ENCODE results near the gene RPL7L1.

The RPL7L1 gene

DNA sequence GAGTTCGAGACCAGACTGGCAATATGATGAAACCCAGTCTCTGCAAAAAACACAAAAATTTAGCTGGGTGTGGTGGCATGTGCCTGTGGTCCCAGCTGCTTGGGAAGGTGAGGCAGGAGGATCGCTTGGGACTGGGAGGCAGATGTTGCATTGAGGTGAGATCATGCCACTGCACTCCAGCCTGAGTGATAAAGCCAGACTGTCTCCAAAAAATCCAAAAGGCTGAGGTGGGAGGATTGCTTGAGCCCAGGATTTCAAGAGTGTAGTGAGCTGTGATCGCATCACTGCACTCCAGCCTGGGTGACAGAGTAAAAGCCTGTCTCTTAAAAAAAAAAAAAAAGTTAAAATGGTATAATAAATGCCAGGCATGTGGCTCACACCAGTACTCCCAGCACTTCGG, 35.1 kb downstream of the RPL7L1 start:
- TF ChIP-seq, protein P1, sequence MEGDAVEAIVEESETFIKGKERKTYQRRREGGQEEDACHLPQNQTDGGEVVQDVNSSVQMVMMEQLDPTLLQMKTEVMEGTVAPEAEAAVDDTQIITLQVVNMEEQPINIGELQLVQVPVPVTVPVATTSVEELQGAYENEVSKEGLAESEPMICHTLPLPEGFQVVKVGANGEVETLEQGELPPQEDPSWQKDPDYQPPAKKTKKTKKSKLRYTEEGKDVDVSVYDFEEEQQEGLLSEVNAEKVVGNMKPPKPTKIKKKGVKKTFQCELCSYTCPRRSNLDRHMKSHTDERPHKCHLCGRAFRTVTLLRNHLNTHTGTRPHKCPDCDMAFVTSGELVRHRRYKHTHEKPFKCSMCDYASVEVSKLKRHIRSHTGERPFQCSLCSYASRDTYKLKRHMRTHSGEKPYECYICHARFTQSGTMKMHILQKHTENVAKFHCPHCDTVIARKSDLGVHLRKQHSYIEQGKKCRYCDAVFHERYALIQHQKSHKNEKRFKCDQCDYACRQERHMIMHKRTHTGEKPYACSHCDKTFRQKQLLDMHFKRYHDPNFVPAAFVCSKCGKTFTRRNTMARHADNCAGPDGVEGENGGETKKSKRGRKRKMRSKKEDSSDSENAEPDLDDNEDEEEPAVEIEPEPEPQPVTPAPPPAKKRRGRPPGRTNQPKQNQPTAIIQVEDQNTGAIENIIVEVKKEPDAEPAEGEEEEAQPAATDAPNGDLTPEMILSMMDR (conservative IDR thresholded peaks at IDR 0.05; ENCODE audit: low read depth): no peak
- ChIA-PET POLR2A (ENCODE audit: low non-redundant PET) (no interaction called here), CTCF (interaction anchor here (0.6 kb wide), 2 partner anchors 15 to 1405 kb away, joined by 3 read pairs; no protein-coding TSS in a partner anchor)
- H3K27ac ChIP-seq: no peak overlapping the region
- DNase-seq (ENCODE audit: low spot score): no peak

DNA sequence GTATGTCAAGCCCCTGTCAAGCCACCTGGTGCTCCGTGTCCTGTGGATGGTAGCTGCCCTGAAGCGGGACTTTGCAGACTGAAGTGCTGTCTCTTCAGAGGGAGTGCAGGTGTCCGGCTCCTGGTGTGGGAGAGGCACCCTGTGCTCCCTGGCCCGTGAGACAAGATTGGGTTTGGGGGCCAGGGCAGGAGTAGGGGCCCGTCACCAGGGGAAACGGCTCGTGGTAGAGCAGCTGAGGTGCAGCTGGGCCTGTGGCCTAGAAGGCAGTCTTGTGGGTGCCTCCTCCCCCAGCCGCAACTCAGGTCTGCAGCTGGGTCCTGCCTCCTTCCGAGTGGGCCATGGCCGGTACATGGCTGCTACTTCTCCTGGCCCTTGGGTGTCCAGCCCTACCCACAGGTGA, 36.3 kb downstream of the RPL7L1 start, which contains the start of gene PTCRA:
Gene PTCRA, plus strand, starts transcription at position 322 of the 400 bp plus-strand sequence. Its CDS starts 17 bp downstream, at position 339.
- ChIA-PET CTCF (interaction anchor here (0.7 kb wide), 1 partner anchor 618 kb away, joined by 4 read pairs; no protein-coding TSS in a partner anchor), POLR2A (ENCODE audit: low non-redundant PET) (no interaction called here)
- no peak for DNase-seq (ENCODE audit: low spot score)
- H3K27ac ChIP-seq: no peak within 1 kb of the TSS
- TF ChIP-seq, protein P1 (conservative IDR thresholded peaks at IDR 0.05; ENCODE audit: low read depth): no peak

DNA sequence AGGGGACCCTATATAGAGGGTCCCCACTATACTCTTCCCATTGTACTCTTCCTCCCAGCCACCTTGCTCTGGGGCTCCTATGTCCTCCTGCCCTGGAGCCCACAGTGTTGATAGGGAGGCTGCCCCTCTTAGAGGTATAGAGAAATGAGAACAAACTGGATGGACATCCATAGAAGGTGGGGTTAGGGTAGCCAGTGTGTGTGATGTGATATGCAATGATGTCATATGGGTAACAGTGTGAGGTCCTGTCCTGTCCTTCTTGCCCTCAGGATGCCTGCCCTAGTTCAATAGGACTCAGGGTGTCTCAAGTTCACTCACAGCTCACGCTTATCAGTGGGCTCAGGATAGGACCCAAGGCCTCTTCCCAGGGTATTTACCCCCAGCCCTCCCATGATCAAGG, 36.9 kb downstream of the RPL7L1 start:
- DNase-seq (ENCODE audit: low spot score): no peak
- ChIA-PET POLR2A (ENCODE audit: low non-redundant PET) (no interaction called here), CTCF (no interaction called here)
- TF ChIP-seq, protein P1 (conservative IDR thresholded peaks at IDR 0.05; ENCODE audit: low read depth): no peak
- no peak overlapping the region for H3K27ac ChIP-seq

DNA sequence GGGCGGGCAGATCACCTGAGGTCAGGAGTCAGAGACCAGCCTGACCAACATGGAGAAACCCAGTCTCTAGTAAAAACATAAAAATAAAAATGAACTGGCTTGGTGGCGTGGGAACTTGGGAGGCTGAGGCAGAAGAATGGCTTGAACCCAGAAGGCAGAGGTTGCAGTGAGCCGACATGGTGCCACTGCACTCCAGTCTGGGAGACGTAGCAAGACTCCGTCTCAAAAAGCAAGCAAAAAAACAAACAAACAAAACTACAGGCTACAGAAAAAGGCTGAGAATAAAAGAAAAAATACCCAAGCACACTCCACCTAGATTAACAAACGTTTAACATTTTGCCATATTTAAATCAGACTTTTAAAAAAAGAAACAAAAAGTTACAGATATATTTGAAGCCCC, 42.4 kb downstream of the RPL7L1 start:
- ChIA-PET POLR2A (ENCODE audit: low non-redundant PET) (no interaction called here), CTCF (interaction anchor here (0.6 kb wide), 1 partner anchor 27 kb away, joined by 3 read pairs; no protein-coding TSS in a partner anchor)
- DNase-seq (ENCODE audit: low spot score): no peak
- no peak overlapping the region for H3K27ac ChIP-seq
- TF ChIP-seq, protein P1 (conservative IDR thresholded peaks at IDR 0.05; ENCODE audit: low read depth): no peak

DNA sequence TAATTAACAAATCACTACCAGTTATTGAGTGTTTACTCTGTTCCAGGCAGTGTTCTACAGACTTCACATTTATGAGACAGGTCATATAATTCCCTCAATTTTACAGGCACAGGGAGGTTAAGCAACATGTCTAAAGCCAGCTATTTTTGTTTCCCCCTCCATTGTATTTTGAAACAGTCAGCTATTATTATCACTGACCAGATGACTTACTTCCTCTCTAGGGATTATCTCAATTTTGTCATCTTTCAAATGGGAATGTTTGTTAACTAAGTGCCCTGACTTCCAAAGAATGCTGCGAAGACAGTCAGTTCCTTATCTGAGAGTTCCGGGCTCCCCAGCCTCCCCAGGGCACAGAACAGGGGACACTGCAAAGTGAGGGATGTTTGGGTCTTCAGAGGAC, 44.2 kb downstream of the RPL7L1 start:
- ChIA-PET POLR2A (ENCODE audit: low non-redundant PET) (no interaction called here), CTCF (interaction anchor here (0.5 kb wide), 1 partner anchor 13 kb away, joined by 3 read pairs; no protein-coding TSS in a partner anchor)
- TF ChIP-seq, protein P1 (conservative IDR thresholded peaks at IDR 0.05; ENCODE audit: low read depth): no peak
- H3K27ac ChIP-seq: no peak overlapping the region
- DNase-seq (ENCODE audit: low spot score): no peak

DNA sequence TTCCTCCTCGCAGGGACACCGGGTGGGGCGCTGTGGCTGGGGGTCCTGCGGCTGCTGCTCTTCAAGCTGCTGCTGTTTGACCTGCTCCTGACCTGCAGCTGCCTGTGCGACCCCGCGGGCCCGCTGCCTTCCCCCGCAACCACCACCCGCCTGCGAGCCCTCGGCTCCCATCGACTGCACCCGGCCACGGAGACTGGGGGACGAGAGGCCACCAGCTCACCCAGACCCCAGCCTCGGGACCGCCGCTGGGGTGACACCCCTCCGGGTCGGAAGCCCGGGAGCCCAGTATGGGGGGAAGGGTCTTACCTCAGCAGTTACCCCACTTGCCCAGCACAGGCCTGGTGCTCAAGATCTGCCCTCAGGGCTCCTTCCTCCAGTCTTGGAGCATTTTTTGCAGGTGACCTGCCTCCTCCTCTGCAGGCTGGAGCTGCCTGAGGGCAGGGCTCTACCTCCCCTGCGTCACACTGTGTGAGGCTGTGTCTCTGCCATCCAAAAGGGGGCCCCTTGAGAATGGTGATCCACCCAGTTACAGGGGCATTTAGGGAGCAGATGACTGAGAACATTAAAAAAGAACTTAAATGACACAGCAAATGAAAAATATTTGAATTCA, 45.9 kb downstream of the RPL7L1 start:
- ChIA-PET CTCF (no interaction called here), POLR2A (ENCODE audit: low non-redundant PET) (no interaction called here)
- TF ChIP-seq, protein P1 (conservative IDR thresholded peaks at IDR 0.05; ENCODE audit: low read depth): no peak
- no peak overlapping the region for H3K27ac ChIP-seq
- DNase-seq (ENCODE audit: low spot score): no peak
